Stimulated activated CD8-positive, alpha-beta memory T cell treated with anti-CD3 and anti-CD28 coated beads, Interleukin-4, amount 100 ng/mL, for 1 hour (primary cell): ENCODE measurements around the gene CLEC18B.
"Not testable (repeated sequence)": the region's sequence is repeated elsewhere in the genome, so short reads cannot be mapped to it uniquely, and the experiment has no call there.

Experiments
- DNase-seq, 2 donors: peaks; one replicate each; pipeline ENCODE4 v3.0.0-alpha.2; 2020; ENCODE audit warnings: low read depth in 2 of 2, low spot score in 1 of 2

Gene CLEC18B

GRCh38 chr16:74446866-74447265, 25.6 kb upstream of the CLEC18B start:
- no peak for DNase-seq

GRCh38 chr16:74443624-74444346, 22.5 kb upstream of the CLEC18B start:
- not testable (repeated sequence) for DNase-seq

- DNase-seq: no peak
Measured at GRCh38 chr16:74439685-74440084, 18.4 kb upstream of the CLEC18B start.

GRCh38 chr16:74438492-74438979, 17.3 kb upstream of the CLEC18B start:
- DNase-seq: no peak

GRCh38 chr16:74431516-74431915, 10.2 kb upstream of the CLEC18B start:
- DNase-seq: no peak

- peak; percentile 11 to 27 for DNase-seq
Measured at GRCh38 chr16:74430036-74430712, 8.9 kb upstream of the CLEC18B start.

- DNase-seq: not testable (repeated sequence)
Measured at GRCh38 chr16:74428493-74428892, 7.2 kb upstream of the CLEC18B start.

GRCh38 chr16:74425751-74426150, 4.5 kb upstream of the CLEC18B start:
- not testable (repeated sequence) for DNase-seq

- not testable (repeated sequence) for DNase-seq
Measured at GRCh38 chr16:74423721-74424120, 2.4 kb upstream of the CLEC18B start.

GRCh38 chr16:74422086-74422485, 808 bp upstream of the CLEC18B start:
- DNase-seq: not testable (repeated sequence)

GRCh38 chr16:74421482-74421785, 156 bp upstream of the CLEC18B start:
- DNase-seq: not testable (repeated sequence)

GRCh38 chr16:74419811-74420210, 1.5 kb downstream of the CLEC18B start:
- DNase-seq: not testable (repeated sequence)

GRCh38 chr16:74417897-74418296, 3.4 kb downstream of the CLEC18B start:
- not testable (repeated sequence) for DNase-seq

GRCh38 chr16:74413920-74414319, 7.4 kb downstream of the CLEC18B start:
- not testable (repeated sequence) for DNase-seq

GRCh38 chr16:74413485-74413884, 7.8 kb downstream of the CLEC18B start:
- not testable (repeated sequence) for DNase-seq

- DNase-seq: not testable (repeated sequence)
Measured at GRCh38 chr16:74412775-74413390, 8.4 kb downstream of the CLEC18B start.

GRCh38 chr16:74412138-74412774, 9.0 kb downstream of the CLEC18B start:
- not testable (repeated sequence) for DNase-seq

- DNase-seq: not testable (repeated sequence)
Measured at GRCh38 chr16:74410981-74411380, 10.3 kb downstream of the CLEC18B start.

GRCh38 chr16:74410057-74410957, 11.0 kb downstream of the CLEC18B start:
- not testable (repeated sequence) for DNase-seq

GRCh38 chr16:74409185-74409981, 11.9 kb downstream of the CLEC18B start:
- not testable (repeated sequence) for DNase-seq
